NCI-H526 treated with DMSO at 0.1 percent for 48 hours (cell line): ENCODE results near the gene U2AF2.

Experiments used
- DNase-seq: peaks from one replicate; lab custom pipeline; 2025; lab: John Stamatoyannopoulos, UW

Gene U2AF2

DNA sequence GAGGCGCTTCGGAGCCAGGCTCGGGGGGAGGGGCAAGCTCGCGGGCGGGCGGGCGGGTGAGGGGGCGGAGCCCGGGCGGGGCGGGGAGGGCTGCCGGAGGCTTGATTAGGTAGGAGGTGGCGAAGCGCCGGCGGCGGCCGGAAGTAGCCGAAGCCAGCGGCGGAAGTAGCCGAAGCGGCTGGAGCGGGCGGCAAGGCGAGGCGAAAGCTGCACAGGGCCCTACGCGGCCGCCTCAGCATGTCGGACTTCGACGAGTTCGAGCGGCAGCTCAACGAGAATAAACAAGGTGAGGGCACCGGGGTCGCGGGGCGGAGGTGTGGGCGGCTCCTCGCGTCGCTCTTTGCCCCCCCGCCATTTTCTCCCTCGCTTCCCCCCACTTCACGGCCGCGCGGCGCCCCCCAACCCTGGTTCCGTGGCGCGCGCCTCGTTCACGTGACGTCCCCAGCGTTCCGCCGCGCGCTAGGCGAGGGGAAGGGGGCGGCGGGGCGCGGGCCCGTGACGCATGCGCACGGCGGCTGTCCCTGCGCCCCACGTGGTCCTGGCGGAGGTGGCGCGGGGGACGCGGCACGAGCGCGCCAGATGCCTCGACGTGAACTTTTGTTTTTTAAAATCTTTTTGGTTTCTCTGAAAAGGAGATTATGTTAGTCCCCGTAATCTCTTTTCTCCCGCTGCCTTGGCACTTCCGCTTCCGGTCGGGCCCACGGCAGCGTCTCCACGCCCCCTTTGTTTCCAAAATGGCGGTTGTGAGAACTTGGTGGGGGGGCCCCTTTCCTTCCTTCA is at the start of gene U2AF2:
Gene U2AF2, plus strand, starts transcription at position 168 of the 780 bp plus-strand sequence. Its CDS starts 70 bp downstream, at position 238.
- peak; percentile 68 for DNase-seq

DNA sequence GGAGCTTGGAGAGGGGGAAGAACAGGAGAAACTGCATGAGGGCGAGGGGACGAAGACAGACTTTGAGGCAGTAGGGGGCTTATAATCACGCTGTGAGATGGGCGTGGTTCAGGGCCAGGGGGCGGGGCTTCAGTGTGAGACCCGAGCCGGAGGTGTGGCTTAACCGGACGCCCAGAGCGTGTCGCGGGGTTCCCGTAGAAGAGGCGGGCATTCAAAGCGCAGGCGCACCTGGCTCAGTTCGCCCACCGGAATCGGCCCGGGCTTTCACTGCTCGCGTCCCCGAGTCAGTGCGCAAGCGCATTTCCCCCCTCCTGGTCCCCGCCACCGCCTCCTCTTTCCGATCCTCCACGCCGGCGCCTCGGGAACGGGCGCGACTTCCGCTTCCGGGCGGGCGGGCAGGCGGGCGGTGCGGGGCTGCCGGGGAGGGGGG is 49.6 kb upstream of the U2AF2 start:
- peak; percentile 96 for DNase-seq

DNA sequence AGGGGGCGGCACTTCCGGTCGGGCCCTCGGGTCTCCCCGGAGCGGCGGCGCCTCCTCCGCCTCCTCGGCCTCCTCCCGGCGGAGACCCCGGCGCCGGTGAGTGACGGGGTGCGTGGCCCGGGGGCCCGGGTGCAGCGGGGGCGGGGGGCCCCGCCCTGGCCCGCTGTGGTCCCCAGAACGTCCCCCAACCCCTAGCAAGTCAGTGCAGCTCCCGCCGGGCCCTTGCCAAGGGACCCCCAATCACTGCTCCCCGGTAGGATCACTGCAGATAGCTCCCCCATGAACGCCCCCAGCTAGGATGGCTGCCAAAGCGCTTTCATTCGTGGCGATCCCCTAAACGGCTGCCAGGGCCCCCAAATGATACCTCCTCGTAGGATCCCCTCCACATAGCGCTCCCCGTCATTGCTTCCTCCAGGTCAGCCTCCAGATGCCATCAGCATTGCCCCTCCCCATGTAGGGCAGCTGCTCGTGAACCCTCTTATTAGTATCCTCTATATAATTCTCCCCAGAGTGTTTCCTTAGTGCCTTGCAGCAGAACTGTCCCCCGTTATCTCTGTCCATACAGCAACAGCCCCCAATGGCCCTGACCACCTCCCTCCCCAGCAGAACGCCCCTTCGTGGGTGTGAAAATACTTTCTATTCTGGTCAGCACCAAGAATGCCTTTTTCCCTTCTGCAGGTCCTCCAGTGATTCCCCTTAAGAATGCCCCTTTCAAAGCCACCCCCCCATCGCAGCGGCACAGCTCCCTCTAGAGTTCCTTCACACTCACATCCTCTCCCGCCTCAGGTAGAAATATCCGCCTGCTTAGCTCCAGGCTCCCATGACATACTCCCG is 49.0 kb upstream of the U2AF2 start, which contains the start of gene ZNF865:
Gene ZNF865, plus strand, starts transcription at position 11 of the 834 bp plus-strand sequence. CDS start 7,972 bp downstream, outside the sequence.
- DNase-seq: peak; percentile 75

DNA sequence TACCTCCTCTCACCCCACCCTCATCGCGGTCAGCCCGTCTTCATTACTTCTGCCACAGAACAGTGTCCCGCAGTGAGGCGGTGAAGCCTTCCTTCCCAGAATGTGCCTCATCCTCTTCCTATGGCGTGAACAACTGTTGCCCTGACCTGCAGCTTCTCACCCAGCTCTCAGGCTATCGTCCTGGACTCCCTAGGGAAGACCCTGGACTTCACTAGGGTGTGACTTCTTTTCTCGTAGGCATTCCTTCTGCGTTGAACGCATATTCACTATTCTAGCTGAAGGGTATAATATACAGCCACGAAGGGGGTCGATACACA is 48.4 kb upstream of the U2AF2 start:
- no peak for DNase-seq

DNA sequence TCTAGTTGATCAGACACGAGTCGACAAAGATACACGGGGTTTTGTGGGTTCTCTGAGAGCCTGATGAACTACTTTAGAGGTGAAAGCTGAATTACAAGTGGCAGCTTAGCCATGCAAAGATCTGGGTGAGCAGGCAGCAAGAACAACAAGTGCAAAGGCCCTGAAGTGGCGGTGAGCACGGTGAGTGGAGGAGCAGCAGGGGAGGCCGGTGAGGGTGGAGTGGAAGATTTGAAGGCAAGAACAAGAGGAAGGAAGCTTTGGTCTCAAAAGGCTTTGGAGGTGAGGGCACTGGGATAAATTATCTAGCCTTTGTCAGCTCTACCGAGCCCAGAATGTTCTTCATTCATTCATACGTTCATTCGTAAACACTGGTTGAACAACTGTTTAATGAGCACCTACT is 48.0 kb upstream of the U2AF2 start:
- DNase-seq: no peak

DNA sequence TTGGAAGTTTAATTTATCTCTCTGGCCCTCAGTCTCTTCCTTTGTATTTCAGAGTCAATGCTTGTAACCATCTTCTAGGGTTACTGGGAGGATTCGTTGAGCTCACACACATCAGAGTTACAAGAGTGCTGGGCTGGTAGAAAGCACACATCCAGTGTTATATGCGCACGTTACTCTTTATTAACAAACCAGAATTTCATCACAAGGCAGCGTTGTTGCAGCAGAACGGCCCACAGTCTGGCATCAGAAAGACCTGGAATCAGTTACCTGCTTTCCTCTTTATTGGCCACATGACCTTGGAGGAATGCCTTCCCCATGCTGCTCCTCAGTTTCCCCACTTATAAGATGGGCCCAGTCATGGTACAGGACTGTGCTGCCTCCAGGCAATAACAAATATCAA is 45.5 kb upstream of the U2AF2 start:
- DNase-seq: no peak

DNA sequence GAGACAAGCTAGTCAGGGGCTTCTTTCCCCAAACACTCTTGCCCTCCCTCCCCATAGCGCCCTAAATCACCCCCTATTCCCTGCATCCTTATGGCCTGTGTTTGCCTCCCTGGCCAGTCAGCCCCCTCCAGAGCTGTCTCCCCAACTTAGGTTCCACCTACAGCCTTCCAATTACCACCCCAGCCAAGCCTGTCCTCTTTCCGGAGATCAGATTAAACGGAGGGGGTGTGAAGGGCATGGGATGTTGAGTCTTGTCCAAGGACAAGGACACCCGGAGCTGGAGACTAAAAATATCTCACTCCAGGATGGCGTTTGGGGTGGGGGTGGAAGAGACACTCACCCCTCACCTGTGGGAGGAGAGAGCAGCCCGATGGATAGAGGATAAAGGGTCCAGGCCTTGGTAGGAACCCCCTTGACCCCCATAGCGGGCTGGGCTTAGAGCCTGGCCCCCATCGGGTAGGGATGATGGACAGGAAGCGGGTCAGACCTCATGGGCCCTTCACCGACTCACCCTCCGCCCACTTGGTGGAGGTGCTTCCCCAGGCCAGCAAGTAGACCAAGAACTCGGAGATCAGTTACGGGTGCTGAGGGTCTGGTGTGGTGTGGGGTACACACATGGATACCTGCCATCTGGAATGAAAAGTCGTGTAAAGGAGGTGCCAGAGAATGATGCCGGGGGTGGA is 43.4 kb upstream of the U2AF2 start:
- DNase-seq: no peak

DNA sequence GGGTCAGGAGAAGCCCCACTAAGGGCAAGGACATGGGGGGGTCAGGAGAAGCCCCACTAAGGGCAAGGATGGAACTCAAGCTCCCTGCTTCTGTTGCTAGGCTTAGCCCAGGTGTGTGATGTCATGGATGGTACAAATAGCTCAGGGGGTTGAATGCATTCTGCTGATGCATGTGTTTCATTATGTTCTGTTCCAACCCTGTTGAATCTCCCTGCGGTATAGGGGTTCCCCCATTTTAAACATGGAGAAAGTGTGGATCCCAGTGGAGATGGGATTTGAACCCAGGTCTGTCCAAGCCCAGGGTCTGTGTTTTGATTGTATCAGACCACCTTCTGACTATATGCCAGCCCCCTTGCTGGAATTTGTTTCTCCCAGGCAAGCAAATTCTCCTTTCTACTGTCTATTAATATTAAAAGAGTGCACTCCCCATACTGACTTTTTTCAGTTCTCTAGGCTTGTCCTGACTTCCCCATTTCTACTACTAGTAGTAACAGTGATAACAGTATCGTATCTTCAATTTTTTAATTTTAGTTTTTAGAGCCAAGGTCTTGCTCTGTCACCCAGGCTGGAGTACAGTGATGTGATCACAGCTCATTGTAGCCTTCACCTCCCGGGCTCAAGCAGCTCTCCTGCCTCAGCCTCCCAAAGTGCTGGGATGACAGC is 42.7 kb upstream of the U2AF2 start:
- no peak for DNase-seq

DNA sequence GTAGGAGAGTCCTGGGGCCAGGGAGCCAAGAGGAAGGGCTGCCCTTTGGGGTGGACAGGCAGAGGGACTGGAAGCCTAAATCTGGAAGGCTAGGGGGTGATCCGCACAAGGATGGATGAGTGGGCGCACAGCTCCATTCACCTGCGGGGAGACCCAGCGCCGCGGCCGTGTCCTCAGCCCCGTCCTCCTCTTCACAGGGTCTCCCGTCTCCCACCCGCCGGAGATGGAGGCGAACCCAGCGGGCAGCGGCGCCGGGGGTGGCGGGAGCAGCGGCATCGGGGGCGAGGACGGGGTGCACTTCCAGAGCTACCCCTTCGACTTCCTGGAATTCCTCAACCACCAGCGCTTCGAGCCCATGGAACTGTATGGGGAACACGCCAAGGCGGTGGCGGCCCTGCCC is 41.4 kb upstream of the U2AF2 start:
- DNase-seq: no peak

DNA sequence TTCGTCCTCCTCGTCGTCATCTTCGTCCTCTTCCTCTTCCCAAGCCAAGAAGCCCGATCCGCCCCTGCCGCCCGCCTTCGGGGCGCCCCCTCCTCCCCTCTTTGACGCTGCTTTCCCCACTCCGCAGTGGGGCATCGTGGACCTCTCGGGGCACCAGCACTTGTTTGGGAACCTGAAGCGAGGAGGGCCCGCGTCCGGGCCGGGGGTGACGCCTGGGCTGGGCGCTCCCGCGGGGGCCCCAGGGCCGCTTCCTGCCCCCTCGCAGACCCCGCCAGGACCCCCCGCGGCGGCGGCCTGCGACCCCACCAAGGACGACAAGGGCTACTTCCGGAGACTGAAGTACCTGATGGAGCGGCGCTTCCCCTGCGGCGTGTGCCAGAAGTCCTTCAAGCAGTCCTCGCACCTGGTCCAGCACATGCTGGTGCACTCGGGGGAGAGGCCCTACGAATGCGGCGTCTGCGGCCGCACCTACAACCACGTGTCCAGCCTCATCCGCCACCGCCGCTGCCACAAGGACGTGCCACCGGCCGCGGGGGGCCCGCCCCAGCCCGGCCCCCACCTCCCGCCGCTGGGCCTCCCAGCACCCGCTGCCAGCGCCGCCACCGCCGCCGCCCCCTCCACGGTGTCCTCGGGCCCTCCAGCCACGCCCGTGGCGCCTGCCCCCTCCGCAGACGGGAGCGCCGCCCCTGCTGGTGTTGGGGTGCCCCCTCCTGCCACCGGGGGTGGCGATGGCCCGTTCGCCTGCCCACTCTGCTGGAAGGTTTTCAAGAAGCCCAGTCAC is 40.7 kb upstream of the U2AF2 start:
- no peak for DNase-seq

DNA sequence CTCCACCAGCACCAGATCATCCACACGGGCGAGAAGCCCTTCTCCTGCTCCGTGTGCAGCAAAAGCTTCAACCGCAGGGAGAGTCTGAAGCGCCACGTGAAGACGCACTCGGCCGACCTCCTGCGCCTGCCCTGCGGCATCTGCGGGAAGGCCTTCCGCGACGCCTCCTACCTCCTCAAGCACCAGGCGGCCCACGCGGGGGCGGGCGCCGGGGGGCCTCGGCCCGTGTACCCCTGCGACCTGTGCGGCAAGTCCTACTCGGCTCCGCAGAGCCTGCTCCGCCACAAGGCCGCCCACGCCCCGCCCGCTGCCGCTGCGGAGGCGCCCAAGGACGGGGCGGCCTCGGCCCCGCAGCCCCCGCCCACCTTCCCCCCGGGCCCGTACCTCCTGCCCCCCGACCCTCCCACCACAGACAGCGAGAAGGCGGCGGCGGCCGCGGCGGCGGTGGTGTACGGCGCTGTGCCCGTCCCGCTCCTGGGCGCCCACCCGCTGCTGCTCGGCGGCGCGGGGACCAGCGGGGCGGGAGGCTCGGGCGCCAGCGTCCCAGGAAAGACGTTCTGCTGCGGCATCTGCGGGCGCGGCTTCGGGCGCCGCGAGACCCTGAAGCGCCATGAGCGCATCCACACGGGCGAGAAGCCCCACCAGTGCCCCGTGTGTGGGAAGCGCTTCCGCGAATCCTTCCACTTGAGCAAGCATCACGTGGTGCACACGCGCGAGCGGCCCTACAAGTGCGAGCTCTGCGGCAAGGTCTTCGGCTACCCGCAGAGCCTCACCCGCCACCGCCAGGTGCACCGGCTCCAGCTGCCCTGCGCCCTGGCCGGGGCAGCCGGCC is 39.9 kb upstream of the U2AF2 start:
- no peak for DNase-seq

DNA sequence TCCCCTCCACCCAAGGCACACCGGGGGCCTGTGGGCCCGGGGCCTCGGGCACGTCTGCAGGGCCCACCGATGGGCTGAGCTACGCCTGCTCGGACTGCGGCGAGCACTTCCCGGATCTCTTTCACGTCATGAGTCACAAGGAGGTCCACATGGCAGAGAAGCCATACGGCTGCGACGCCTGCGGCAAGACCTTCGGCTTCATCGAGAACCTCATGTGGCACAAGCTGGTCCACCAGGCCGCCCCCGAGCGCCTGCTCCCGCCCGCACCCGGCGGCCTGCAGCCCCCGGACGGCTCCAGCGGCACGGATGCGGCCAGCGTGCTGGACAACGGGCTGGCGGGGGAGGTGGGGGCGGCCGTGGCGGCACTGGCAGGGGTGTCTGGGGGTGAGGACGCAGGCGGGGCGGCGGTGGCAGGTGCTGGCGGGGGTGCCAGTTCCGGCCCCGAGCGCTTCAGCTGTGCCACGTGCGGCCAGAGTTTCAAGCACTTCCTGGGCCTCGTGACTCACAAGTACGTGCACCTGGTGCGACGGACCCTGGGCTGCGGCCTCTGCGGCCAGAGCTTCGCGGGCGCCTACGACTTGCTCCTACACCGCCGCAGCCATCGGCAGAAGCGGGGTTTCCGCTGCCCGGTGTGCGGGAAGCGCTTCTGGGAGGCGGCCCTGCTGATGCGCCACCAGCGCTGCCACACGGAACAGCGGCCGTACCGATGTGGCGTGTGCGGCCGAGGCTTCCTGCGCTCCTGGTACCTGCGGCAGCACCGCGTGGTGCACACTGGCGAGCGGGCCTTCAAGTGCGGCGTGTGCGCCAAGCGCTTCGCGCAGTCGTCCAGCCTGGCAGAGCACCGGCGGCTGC is 39.1 kb upstream of the U2AF2 start:
- DNase-seq: no peak

DNA sequence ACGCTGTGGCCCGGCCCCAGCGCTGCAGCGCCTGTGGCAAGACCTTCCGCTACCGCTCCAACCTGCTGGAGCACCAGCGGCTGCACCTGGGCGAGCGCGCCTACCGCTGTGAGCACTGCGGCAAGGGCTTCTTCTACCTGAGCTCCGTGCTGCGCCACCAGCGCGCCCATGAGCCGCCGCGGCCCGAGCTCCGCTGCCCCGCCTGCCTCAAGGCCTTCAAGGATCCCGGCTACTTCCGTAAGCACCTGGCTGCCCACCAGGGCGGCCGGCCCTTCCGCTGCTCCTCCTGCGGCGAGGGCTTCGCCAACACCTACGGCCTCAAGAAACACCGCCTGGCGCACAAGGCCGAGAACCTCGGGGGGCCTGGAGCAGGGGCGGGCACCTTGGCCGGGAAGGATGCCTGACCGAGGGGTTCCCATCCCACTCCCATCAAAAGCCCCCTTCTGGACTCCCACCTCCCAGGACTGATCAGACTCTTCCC is 38.4 kb upstream of the U2AF2 start:
- no peak for DNase-seq

DNA sequence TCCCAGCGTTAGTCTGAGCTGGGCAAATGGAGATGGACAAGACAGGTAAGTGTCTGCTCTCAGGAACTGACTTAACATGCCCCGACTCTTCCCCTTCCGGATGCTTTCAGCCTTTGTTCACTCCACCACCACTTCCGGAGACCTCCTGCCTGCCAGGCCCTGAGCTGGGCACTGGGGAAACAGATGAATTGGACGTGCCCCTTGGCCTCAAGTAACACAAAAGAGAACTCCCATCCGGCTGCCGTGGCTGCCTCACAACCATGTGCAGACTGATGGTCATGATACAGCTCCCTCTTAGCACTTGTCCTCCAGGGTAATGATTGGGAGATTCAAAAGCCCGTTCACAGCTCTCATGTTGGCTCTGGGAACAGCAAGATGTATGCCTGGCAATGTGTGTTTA is 37.4 kb upstream of the U2AF2 start:
- no peak for DNase-seq

DNA sequence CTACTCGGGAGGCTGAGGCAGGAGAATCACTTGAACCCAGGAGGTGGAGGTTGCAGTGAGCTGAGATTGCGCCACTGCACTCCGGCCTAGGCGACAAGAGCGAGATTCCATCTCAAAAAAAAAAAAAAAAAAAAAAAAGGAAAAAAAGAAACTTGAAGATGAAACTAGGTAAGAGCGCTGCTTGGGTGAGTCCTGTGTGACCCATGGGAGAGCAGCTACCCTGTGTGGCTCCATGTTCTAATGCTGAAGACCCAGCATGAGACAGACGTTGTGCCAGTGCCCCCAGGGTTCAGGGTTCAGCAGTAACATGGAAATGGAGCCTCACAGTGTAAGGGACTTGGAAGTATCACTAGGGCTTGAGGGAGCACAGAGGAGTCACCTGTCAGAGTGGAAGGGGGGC is 36.4 kb upstream of the U2AF2 start:
- DNase-seq: no peak

DNA sequence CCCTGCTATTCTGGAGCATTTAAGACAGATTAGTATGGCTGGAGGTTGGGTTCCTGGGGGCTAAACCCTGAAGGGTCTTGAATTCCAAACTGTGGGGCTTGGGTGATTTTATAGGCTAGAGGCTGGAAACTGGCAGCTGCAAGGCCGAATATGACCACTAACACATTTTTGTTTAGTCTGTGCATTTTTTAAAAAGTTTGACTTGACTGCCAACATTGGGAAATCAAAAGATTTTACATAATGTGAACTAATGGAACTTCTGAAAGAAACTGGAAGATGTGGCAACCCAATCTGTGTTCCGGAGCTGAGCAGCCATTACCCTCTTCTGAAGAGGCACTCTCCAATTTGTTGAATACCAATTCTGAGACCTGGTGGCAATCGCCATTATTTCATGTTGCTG is 35.5 kb upstream of the U2AF2 start:
- no peak for DNase-seq

DNA sequence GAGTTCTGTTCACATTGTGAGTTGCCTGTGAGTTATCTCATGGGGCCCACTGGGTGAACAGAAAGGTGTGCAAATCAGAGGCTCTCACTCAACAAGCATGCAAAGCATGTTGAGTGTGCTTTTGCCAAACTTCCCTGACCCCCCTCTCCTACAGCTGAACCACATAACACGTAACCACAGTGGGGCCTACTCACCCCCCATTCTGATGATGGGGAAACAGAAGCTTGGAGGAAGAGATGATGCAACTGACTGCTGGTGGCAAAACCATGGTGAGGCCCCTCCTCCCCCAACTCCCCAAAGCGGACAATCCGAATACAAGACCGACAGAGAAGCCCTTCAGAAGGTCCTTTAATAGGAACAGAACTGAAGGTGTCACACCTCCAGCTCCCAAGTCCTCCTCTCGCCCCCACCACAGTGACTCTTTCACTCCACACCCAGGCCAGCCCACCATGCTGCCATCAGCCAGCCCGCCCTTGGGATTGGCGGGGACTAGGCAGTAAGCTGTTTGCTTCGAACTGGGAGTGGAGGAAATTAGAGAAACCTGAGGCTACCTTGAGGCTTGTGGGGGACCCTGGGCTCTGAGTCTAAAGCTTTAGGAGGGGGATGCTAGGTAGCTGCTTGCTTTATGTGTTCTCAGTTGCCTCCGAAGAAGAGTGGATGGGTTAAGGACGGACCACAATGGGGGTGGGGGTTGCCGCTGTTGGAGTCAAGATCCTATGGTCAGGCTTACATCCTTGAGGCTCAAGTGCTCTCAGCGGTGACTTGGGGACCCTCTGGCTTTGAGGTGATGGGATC is 34.2 kb upstream of the U2AF2 start:
- no peak for DNase-seq

DNA sequence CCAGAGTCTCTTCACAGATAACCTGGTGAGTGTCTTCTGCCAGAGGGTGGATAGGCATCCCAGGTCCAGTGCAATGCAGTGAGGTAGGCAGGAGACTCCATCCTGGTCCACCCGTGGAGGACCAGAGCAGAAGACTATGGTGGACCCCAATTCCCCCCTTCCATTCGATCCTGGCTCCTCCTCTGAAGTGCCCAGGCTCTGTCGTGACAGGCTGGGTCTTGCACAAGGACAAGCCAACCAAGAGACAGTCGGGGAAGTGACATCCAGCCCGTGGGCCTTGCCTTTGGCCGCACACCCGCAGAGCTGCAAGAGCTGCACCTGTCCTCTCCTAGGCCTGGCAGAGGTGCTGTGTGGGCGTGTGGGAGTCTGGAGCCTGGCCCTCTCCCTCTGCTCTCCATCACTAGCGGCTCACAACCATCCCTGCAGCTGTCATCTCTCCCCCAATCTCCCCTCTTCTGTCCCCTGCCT is 33.6 kb upstream of the U2AF2 start:
- DNase-seq: no peak
